Colonic mucosa (tissue), 4 donors: Measurements from ENCODE around the gene FGD5. TPM values are rescaled to one million over a fixed set of nuclear protein-coding genes. Genes with fewer than 3 reads are reported as not detected.
"Not testable (repeated sequence)": the region's sequence is repeated elsewhere in the genome, so short reads cannot be mapped to it uniquely, and the experiment has no call there.

ENCODE experiments used
- DNase-seq: peaks from one replicate; pipeline ENCODE4 v3.0.0-alpha.2; 2020
- H3K27ac ChIP-seq: fragments of 200-600 bp; one replicate; pipeline ENCODE4 v1.8.0; 2021
- H3K27me3 ChIP-seq: fragments of 200-600 bp; one replicate; pipeline ENCODE4 v1.8.0; 2021
- H3K36me3 ChIP-seq: fragments of 200-600 bp; one replicate; pipeline ENCODE4 v1.8.0; 2021
- H3K4me1 ChIP-seq: fragments of 200-600 bp; one replicate; pipeline ENCODE4 v1.8.0; 2021; ENCODE audit warnings: mild to moderate bottlenecking
- H3K4me3 ChIP-seq: fragments of 200-600 bp; one replicate; pipeline ENCODE4 v1.8.0; 2021
- H3K9ac ChIP-seq, 2 donors: one replicate each; pipeline ENCODE4 v1.7.0; 2013; ENCODE audit warnings: control low read depth in 2 of 2, low read depth in 2 of 2, low read length in 2 of 2
- H3K9me3 ChIP-seq: fragments of 200-600 bp; one replicate; pipeline ENCODE4 v1.8.0; 2021
- intact Hi-C: fragments of 100-400 bp; cut with DNase I; formaldehyde crosslinking; loops from one replicate; pipeline ENCODE4 v1.14.1; 2022
- total RNA-seq, 2 donors: library from RNA; stranded (reverse); fragmentation: NEBNext Ultra II Directional in 1 of 2; extraction: Animal tissue kit (Norgen Biotek cat#: 25700) in 1 of 2; gene quantifications; one replicate each; pipeline ENCODE4 v1.2.1, GENCODE V29; 2021
- TF ChIP-seq, protein P1 (sequence below): fragments of 200-600 bp; IDR thresholded peaks from one replicate; pipeline ENCODE4 v1.8.0; 2022; ENCODE audit warnings: antibody characterized with exemption, mild to moderate bottlenecking
- donor health status: healthy.
- donor health status: DM: no; HTN: no; CAD: no.
- donor health status: DM: no; HTN: no; CAD: no.

FGD5 gene
- total RNA-seq, 2 donors from 2014 or later = 4.4 to 8.7 TPM

DNA sequence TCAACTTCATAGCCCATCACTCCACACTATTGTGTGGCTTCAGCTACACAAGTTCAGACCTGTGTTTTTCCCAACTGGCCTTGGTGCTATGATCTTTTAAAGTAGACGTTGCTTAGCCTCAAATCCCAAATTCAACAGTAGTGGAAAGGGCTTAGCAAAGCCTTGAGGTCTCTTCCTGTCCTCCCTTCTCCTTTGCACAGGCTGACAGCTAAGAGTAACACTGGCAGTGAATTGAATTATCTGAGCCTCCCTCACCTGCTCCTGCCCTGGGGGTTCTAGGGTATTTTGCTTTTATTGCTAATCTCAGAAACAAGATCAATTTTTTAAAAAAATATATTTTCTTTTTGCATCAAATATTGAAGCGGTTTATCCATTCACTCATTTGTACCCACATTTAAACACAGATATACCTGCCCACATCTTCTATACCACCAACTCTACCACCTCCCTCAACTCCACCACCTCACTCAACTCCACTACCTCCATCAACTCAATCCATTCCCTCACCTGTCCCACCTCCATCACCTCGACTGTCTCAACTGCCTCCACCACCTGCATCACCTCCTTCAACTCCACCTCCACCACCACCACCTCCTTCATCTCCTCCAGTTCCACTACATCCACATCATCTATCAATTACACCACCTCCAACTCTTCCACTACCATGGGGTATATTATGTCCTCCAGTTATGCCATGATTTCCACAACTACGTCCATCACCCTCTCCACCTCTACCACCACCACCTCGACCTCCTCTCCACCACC, 10.1 kb upstream of the FGD5 start:
- H3K36me3 ChIP-seq = no peaks in the 10 kb centered on the region
- intact Hi-C loops = no loop called here
- H3K9ac ChIP-seq = no peak overlapping the region
- no peak overlapping the region for H3K27ac ChIP-seq
- no peaks in the 10 kb centered on the region for H3K9me3 ChIP-seq
- TF ChIP-seq, protein P1, sequence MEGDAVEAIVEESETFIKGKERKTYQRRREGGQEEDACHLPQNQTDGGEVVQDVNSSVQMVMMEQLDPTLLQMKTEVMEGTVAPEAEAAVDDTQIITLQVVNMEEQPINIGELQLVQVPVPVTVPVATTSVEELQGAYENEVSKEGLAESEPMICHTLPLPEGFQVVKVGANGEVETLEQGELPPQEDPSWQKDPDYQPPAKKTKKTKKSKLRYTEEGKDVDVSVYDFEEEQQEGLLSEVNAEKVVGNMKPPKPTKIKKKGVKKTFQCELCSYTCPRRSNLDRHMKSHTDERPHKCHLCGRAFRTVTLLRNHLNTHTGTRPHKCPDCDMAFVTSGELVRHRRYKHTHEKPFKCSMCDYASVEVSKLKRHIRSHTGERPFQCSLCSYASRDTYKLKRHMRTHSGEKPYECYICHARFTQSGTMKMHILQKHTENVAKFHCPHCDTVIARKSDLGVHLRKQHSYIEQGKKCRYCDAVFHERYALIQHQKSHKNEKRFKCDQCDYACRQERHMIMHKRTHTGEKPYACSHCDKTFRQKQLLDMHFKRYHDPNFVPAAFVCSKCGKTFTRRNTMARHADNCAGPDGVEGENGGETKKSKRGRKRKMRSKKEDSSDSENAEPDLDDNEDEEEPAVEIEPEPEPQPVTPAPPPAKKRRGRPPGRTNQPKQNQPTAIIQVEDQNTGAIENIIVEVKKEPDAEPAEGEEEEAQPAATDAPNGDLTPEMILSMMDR = no peak
- H3K4me3 ChIP-seq = no peak overlapping the region
- H3K27me3 ChIP-seq = peaks cover 13% of the 10 kb centered on the region
- DNase-seq = no peak
- no peaks in the 10 kb centered on the region for H3K4me1 ChIP-seq

DNA sequence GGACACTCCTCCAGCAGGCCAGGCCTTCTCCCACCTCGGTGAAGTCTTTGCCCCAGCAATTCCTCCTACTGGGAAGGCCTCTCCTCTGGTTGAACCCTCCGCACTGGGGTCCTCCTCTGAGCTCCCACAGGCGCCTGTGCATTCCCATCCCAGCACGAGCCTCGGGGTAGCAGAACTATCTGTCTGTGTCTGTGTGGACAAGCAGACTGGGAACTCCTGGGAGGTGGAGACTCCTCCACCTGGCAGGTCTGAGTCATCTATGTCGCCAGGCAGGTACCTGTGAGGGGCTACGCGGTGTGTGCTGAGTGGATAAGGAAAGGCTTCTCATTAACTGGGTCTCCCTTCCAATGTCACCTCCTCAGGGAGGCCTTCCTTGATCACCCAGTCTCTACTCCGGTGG, 9.2 kb upstream of the FGD5 start:
- H3K36me3 ChIP-seq, H3K4me3 ChIP-seq, H3K27ac ChIP-seq, H3K4me1 ChIP-seq, H3K9me3 ChIP-seq, H3K9ac ChIP-seq, DNase-seq, intact Hi-C loops: not testable (repeated sequence)
- peaks cover 13% of the 10 kb centered on the region for H3K27me3 ChIP-seq

DNA sequence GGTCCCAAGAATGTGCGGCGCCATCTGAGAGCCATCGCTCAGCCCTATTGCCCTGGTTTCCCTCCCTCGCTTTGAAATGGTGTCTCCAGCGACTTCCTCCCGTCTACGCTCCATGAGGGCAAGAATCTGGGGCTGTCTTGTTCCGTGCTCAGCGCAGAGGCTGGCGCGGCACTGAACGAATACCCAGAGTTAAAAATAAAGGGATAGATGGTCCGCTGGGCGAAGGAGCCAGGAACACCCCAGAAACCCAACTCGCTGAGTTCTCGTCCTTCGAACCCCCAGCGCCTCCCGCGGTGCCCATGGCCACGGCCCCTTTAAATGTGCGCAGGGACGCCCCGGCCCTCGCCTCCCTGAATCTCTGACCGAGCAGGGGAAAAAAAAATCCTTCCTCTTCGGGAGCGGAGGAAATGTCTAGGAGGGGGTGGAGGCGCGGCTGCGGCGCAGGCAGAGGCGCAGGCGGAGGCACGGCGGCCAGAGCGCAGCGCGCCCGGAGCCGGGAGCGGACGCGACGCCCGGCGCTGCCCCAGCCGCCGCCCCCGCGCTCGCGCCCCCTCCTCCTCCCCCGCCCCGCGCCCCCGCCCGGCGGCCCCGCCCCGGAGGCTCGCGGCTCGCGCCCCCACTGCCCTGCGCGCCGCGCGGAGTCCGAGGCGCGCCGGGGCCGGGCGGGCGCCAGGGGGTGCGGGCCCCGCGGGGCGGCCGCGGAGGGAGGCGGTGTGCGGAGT, 8.5 kb upstream of the FGD5 start:
- TF ChIP-seq, protein P1 = no peak
- peaks cover 13% of the 10 kb centered on the region for H3K27me3 ChIP-seq
- peak overlapping the region; percentile 57 for H3K27ac ChIP-seq
- intact Hi-C loops = no loop called here
- H3K9me3 ChIP-seq = no peaks in the 10 kb centered on the region
- DNase-seq = no peak
- no peaks in the 10 kb centered on the region for H3K4me1 ChIP-seq
- H3K4me3 ChIP-seq = peak overlapping the region; percentile 32
- peak overlapping the region in 1 of 2 donors; percentile 55 for H3K9ac ChIP-seq
- no peaks in the 10 kb centered on the region for H3K36me3 ChIP-seq

DNA sequence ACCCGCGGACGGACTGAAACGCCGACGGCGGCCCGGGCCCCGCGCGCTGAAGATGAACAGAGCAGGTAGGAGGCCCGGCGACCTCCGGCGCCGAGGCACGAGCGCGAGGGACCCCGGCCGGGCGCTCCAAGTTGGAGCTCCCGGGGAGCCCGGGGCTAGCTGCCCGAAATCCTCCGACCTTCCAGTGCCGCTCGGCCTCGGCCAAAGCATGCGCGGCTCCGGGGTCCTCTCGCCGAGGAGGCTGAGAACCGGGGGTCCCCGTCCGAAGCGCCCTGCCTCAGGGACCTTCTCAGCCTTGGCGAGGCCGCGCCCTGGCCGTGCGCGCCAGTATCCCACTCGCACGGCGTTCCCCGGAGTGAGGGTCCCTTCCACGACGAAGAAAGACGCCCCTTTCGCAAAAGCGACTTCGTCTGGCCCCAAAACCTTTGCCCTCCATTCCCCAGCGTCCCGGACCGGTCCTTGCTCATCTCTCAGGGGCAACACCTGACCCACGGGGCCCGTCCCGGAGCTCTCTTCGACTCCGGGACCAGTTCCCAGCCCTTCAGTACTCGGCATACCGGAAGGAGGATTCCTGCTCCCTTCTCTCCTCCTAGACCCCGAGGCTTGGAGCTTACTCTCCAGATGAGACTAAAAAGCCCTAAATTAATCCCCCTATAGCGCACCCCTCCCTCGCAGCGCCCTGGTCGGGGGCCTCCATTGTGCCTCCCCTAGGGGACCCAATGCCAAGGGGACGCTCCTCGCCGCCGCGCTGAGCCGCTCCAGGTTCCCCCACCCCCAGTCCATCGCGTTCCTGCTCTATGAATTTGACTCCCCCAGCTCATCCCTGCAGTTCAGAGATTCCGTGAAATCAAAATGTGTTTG, 7.7 kb upstream of the FGD5 start:
- no peak for DNase-seq
- H3K27me3 ChIP-seq = peaks cover 13% of the 10 kb centered on the region
- TF ChIP-seq, protein P1 = no peak
- no peaks in the 10 kb centered on the region for H3K9me3 ChIP-seq
- H3K9ac ChIP-seq = peak overlapping the region in 1 of 2 donors; percentile 55
- no peaks in the 10 kb centered on the region for H3K36me3 ChIP-seq
- H3K4me1 ChIP-seq = no peaks in the 10 kb centered on the region
- H3K27ac ChIP-seq = peak overlapping the region; percentile 57
- intact Hi-C loops = no loop called here
- peak overlapping the region; percentile 32 for H3K4me3 ChIP-seq

DNA sequence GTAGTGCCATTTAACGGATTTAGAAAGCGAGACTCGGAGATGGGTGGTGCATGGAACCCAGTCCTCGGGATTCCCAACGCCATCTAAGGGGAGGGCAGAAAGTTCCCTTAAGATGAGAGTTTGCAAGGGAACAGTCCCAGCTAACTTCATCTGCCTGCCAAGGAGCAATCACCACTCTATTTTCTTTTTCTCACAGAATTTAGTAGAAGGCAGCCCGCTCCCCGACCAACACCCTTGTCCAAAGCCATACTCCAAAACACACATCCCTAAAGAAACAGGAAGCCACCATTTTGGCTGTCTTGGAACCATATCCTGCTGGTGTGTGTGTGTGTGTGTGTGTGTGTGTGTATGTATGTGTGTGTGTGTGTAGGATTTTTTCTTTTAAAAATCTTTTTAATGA, 7.1 kb upstream of the FGD5 start:
- Histone ChIP-seq H3K4me1 (no peaks in the 10 kb centered on the region), H3K9ac (peak overlapping the region in 1 of 2 donors; percentile 55), H3K36me3 (no peaks in the 10 kb centered on the region), H3K9me3 (no peaks in the 10 kb centered on the region), H3K27me3 (peaks cover 13% of the 10 kb centered on the region), H3K4me3 (peak overlapping the region; percentile 32), H3K27ac (peak overlapping the region; percentile 57)
- no peak for DNase-seq
- intact Hi-C loops = no loop called here
- TF ChIP-seq, protein P1 = no peak
